ENCODE data around the gene PELI1. TPM values are rescaled to one million over a fixed set of nuclear protein-coding genes. Genes with fewer than 3 reads are reported as not detected.
"Not testable (repeated sequence)": the region's sequence is repeated elsewhere in the genome, so short reads cannot be mapped to it uniquely, and the experiment has no call there.

The PELI1 gene
- polyA plus RNA-seq, 12 donors, result 12.6 to 41.9 (median 21.6) TPM; not detected in 1

DNA sequence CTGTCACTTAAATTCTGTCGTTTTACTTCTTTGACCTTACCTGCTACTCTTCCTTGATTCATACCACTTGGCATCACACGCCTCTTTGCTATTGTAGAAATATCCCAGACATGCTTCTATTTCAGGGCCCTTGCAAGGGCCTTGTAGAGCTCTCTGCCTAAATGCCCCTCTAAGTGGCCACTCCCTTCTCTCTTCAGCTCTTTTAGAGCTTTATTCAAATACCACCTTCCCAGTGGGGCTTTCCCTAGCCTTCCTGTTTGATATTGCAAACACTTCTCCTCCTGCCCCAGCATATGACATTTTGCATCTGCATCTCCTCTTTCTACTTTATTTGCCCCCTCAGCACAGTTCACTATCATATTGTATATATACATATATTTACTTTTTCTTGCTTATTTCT lies 54.0 kb downstream of the PELI1 start:
- no peak for DNase-seq

DNA sequence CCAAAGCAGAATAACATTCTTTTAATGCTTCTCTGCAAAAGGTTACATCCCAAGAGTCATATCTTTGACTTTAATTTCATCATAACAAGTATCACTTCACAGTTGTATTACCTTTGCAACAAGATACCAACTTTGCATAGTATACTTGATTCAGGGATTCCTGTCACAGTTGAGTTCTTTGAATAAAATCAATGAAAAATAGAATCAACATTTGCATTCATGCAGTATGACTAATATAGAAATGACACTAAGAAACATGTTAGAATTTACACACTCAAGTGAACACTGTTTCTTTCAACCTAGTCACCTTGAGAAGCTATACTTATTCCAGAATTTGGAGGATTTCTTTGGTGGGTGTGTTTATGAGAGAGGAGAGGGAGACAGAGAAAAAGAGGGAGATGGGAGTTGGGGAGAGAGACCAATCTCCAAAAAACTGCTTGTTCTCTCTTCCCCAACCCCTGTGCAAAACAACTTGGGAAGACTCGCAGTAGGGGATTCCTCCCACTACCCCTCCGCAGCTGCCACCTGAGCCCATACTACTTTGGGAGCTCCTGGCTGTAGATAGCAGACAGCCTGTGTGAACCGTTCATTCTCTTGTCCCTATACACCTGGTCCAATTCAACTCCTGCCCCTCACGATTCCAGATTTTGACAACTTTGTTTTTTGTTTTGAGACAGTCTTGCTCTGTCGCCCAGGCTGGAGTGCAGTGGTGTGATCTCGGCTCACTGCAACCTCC lies 57.7 kb downstream of the PELI1 start:
- DNase-seq, result no peak

DNA sequence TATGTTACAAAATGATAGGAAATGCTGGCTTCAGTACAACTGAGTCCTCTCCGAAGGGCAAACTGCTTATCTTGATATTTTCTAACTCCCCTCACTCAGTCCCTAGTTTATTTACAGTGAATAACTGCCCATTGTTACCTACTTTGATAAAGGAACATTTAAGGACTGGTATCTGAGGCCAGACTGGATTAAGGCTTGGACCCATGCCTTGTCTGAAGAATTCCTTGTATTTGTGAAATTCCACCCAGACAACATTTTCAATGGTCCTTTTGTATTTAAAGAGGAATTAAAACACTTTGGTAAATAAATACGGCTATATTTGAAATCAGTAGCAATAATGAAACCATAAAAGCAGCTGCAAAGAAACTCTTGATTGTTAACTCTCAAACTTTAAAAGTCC lies 58.3 kb downstream of the PELI1 start:
- no peak for DNase-seq

DNA sequence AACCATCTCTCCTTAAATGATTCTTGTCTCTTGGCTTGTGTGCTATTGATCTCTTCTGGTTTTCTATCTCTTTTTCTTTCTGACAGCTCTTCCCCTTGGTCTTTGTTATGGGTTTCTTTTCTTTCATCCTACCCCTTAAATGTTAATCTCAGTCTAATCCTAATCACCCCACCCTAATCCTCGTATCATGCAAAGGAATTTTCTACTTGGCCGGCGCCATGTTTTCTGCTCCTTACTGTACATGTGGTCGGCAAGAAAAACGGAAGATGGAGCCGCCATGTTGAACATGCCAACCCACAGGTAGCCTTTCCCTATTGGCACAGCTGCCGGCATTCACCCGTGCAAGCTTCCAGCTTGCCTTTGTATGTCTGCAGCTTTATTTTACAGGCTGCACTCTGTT lies 63.2 kb downstream of the PELI1 start:
- no peak for DNase-seq

DNA sequence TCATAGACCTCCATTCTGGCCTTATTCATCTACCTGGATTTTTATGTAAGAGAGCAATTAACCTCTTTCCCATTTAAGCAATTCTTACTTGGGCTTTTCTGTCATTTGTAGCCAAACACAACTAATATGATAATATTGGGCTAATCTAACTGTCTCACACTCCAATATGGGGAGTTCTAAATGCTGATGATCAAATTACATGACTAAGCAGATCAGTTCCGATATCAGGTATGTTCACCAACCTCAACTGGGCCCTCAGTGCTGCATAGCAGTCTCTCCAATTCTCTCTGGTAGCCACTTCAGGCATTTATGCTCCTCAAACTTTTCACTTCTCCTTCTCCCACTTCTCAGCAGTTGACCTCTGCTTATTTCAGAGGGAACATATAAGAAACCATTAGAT lies 64.0 kb downstream of the PELI1 start:
- DNase-seq, result no peak

DNA sequence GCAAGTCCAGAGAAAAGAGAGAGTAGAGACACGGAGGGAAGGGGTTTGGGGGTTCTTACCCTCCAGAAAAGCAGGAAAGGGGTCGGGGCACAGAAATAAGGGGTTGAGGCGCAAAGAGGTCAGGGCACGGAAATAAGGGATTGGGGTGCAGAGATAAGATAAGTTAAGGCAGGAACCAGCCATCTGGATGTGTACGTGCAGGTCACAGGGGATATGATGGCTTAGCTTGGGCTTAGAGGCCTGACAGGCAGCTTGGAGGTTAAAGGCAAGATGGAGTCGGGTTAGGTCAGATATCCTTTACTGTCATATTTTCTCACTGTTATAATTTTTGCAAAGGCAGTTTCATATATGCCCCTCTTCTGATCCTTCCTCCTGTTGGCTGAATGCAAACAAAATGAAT lies 64.5 kb downstream of the PELI1 start:
- DNase-seq, result not testable (repeated sequence)

DNA sequence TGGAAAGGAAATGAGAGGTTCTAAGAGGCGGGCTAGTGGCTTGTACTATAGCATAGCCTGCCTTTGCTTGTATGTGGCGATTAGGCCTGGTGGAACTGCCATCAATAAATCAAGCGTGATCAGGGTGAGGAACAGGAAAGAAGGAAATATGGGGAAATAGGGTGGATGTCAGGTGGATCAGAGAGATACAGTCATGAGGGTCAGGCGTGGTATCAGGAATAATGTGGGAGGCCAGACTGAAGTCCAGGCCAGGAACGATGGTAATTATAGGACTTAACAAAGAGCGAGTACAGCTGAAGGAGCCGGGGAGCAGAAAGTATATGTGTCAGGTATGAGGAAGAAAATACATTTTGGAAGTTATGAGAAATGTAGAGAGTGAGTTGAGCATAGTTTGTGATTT lies 67.4 kb downstream of the PELI1 start:
- not testable (repeated sequence) for DNase-seq

DNA sequence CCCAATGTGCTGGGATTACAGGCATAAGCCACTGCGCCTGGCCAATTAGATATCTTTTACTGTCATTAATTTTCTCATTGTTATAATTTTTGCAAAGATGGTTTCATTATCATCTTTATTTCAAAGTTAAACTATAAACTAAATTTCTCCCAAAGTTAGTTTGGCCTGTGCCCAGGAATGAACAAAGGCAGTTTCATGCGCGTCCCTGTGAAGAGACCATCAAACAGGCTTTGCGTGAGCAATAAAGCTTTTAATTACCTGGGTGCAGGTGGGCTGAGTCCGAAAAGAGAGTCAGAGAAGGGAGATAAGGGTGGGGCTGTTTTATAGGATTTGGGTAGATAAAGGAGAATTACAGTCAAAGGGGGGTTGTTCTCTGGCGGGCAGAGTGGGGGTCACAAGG lies 69.6 kb downstream of the PELI1 start:
- DNase-seq, result not testable (repeated sequence)

DNA sequence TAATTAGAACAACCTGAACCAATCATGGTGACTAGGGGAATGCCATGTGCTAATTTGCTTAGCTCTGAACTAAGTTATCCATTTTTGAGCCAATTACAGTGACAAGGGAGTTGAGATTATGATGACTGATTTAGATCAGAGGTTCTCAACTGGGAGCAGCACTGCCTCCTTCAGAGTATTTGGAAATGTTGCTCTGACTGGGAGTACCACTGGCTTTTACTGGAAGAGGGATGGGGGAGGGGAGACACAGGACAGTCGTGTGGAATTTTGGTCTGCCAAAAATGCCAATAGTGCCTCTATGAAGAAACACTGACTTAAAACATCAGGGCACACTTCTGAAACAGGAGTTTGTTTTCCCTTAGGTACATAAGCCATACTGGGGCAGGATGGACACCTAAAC lies 76.9 kb downstream of the PELI1 start:
- no peak for DNase-seq

DNA sequence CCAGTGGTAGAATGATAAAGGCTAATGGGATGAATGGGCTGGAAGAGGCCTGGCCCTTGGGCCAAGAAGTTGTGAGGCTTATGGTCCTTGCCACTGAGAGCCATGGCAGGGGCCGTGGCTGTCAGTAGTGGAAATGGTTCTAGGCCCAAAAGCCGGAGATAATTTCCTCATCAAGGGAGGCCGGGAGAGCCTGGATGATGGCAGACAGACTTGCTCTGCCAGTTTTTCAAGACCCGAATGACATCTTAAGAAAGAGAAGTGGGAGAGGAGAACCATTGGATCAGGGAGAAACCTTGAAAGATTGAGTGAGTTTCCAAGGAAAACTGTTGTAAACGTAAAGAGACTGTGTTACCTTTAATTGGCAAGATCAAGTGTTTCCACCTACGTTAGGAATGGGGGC lies 78.7 kb downstream of the PELI1 start:
- DNase-seq, result no peak

DNA sequence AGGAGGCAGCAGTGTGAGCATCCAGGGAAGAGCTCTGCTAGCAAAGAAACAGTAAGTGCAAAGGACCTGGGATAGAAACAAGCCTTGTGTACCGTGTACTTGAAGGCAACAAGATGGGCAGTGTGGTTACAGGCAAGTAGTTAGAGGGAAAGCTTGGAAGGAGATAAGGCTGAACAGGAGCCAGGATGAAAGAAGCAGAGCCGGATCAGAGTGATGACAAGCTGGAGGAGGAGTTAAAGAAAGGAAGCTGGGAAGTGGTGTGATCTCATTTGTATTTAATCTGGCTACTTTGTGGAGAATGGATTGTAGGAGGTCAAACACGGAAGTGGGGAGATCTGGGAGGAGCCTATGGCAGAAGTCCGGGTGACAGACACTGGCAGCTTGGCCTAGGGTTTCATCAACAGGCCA lies 80.3 kb downstream of the PELI1 start:
- DNase-seq, result no peak

DNA sequence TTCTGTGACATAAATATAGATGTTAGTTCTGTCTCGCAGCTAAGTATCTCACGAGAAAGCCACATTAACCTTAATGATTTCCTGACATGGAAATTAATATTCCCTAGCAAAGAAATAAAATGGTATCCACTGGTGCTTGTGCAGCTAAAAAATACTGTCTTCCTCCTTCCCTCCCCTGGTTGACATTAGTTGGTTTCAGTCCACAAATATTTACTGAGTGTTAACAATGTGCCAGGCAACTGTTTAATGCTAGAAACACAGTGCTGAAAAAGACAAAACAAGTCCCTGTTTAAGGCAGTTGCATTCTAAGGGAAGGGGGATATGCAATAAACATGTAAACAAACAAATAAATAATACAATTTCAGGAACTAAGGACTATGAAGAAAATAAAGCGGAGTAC lies 80.8 kb downstream of the PELI1 start:
- no peak for DNase-seq

DNA sequence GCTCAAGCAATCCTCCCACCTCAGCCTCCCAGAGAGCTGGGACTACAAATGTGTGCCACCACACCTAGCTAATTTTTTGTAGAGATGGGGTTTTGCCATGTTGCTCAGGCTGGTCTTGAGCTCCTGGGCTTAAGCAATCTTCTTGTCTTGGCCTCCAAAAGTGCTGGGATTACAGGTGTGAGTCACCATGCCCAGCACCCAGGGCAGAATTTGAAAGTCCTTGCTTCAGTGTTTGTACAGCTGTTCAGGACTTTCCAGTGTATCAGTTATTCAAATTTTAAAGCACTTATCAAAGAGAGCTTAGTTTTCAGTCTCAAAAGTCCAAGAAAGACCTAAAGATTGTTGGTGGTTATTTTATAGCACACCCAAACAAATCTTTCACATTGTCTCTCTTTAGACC lies 81.4 kb downstream of the PELI1 start:
- DNase-seq, result no peak

DNA sequence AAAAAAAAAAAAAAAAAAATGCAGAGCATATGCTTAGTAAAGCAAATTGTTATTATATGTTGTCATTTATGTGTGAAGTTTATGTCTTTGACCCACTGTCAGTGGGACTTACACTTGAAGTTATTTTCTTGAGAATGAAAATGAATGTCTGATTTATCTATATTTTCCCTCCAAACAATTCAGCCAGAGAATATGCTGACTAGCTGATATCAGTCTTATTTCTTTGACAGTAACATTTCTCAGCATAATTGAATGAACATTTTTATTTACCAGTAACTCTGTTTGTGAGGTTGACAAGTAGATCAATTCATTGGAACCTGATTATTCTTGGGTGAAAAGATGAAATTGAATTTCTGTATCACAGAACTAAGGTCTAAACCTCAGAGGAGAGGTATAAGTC lies 85.0 kb downstream of the PELI1 start:
- DNase-seq, result no peak

DNA sequence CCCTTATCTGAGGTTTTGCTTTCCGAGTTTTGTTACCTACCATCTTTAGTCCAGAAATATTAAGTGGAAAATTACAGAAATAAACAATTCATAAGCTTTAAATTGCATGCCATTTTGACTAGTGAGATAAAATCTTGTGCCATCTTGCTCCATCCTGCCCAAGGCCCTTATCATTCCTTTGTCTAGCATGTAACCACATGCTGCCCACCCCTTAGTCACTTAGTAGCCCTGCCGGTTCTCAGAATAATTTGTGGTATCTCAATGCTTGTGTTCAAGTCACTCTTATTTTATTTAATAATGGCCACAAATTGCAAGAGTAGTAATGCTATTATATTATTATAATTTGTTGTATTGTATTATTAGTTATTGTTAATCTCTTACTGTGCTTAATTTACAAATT lies 88.2 kb downstream of the PELI1 start:
- DNase-seq, result no peak

DNA sequence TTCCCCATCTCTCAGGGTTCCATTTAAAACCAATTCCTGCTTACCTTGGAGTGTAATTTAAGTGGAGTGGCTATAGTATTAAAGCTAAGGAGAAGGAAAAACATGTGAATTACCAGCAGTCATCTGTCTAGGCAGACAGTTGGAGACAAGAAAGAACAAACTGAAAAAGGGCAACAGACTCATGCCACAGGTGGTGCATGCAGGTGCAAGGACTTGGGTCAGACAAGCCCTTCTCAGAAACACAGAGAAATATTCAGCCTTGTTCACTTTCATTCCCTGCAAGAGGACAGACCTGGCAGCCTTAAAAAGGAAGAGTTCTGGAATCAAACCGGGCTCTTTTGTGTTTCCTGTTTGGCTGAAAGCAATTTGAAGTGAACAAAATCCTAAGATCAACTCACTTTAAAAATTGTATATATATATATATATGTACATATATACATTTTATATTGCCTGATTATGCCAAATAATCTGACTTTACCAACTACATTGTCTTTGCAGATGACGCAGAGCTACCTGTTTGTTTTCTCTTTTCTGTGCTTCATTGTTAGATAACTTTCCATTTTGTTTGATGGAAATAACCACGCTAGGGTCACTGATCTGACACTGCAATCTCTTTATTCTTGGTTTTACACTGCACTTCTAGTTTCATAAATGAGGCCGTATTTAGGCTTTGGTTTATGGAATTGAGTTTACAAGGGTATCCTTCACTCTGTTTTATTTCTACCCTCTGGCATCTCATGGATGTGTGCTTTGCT lies 89.9 kb downstream of the PELI1 start:
- no peak for DNase-seq

DNA sequence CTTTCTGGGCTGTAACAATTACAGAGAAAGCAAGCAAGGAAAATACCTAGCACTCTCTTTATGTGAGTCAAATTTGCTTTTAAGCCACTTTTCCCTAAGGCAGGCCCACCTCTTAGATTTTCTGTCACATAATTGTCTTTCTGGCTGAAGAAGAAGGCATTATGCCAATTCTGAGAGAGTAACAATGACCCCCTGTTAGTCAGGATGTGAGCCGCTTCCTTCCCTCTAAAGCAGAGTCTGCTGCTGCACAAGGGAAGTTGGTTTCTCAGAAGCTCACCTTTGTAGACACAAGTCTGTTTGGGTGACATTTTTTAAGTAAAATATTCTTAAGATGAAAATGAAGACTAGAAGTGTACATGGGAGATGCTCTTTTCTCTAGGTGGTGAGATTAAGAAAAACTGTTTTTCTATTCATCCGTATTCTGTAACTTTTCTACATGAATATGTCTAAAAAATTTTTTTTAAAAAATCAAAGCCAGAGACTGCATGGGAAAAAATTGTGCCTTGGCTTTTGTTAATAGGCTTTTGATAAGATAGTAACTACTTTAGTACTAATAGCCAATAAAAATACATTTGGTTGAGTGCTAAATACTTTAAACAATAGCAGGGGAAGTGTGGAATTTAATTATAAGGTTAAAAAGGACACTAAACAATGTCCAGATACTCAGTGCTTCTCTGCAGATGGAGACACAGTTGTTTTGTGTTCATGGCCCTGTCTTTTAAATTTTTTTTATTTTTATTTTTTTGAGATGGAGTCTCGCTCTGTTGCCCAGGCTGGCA lies 91.6 kb downstream of the PELI1 start:
- no peak for DNase-seq

DNA sequence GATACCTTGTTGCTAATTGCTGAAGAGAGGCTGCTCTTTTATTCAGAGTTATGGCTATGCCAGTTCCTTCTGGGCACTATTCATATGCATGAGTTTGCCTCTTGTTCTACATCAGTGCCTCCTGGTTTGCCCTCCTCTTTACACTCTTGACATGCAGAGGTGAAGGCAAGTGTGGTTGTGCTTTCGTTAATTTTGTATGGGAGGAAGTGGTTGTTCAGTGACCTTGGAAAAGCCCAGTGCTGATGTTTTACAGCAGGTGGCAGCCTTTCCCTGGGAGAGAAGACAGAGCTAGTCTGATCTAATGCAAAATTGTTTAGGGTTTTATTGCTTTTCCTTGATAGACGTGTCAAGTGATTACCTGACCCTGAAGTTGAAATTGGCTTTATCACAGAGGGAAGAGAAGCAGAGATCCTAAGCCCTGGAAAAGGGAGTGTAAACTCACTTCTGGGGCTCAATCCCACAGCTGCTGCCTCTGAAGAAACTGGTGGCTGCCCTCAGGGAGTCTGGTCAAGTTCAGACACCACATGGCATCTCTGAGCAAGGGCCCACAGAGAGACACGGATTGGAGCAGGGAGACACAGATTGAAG lies 94.5 kb downstream of the PELI1 start:
- peak; percentile 66 for DNase-seq

DNA sequence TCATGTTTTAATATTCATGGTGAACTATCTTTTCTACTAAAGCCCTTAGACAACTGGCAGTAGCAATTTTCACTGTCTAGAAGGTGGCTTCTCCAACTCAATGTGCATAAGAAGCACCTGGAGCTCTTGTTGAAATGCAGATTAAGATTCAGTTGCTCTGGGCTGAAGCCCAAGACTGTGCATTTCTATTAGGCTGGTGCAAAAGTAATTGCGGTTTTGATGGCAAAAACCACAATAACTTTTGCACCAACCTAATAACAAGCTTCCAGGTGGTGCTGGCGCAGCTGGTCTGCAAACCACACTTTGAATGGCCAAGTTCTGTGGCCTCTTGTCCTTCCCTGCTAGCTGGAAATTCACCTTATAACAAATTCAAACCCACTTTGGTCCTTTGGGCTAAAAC lies 98.3 kb downstream of the PELI1 start:
- no peak for DNase-seq

Measured in muscle of arm (tissue), 12 donors.